GM12878 (cell line): ENCODE results near the gene COL26A1. TPM values are rescaled to one million over a fixed set of nuclear protein-coding genes. Genes with fewer than 3 reads are reported as not detected.

Experiments
- ATAC-seq: fragments of 200-7000 bp; cut with Tn5 transposase; 3 replicates; pipeline ENCODE4 v1.9.1; 2020; ENCODE audit warnings: mild to moderate bottlenecking, moderate library complexity
- BruUV-seq: library from RNA; stranded (reverse); fragments of 400-500 nt; replicated peaks from 2 replicates; lab custom pipeline; 2021; lab: Mats Ljungman, UMichigan
- CTCF ChIA-PET: fragments of 300-600 bp; sonication (Branson Sonifier 250); formaldehyde crosslinking; extraction: SDS; loops from one replicate; lab custom pipeline; 2021; ENCODE audit warnings: inconsistent platforms; lab: Yijun Ruan, JAX
- POLR2A ChIA-PET: fragments of 350-600 bp; formaldehyde crosslinking; extraction: SDS; loops from one replicate; lab custom pipeline; 2021; ENCODE audit warnings: inconsistent platforms; lab: Charles Lee
- RAD21 ChIA-PET: fragments of 300-600 bp; sonication (Branson Sonifier 250); formaldehyde crosslinking; loops from one replicate; lab custom pipeline; 2023; ENCODE audit warnings: antibody characterized with exemption; ENCODE audit not compliant: unreplicated experiment; lab: Charles Lee
- SMC1A ChIA-PET: fragments of 300-600 bp; sonication (Branson Sonifier 250); formaldehyde crosslinking; loops from one replicate; lab custom pipeline; 2023; ENCODE audit not compliant: unreplicated experiment, uncharacterized antibody; lab: Charles Lee
- DNase-seq: peaks from one replicate; pipeline ENCODE4 v3.0.0-alpha.2; 2011; ENCODE audit warnings: low read depth, low spot score
- FAIRE-seq: peaks from 3 replicates; lab custom pipeline; 2011; peaks lifted over from hg19 to GRCh38; lab: Jason Lieb, UNC
- H2AFZ ChIP-seq: 2 replicates; pipeline ENCODE4 v1.6.0; 2011; ENCODE audit warnings: low read depth, low read length, control low read depth; ENCODE audit not compliant: control insufficient read depth
- H3K27ac ChIP-seq: 2 replicates; pipeline ENCODE4 v1.5.1; 2011; ENCODE audit warnings: control low read depth; ENCODE audit not compliant: control insufficient read depth, insufficient read depth
- H3K27me3 ChIP-seq, 2 experiments: replicated peaks in 1 of 2; 2 replicates each; pipeline versions ENCODE4 v1.6.0 to v1.6.1; 2011; ENCODE audit warnings: low read length in 1 of 2; ENCODE audit not compliant: control insufficient read depth in 2 of 2, insufficient read depth in 2 of 2
- H3K36me3 ChIP-seq, 2 experiments: 2 replicates each; pipeline ENCODE4 v1.5.1; 2011; ENCODE audit warnings: low read length in 1 of 2; ENCODE audit not compliant: control insufficient read depth in 2 of 2, insufficient read depth in 2 of 2
- H3K4me1 ChIP-seq: 2 replicates; pipeline ENCODE4 v1.6.1; 2011; ENCODE audit warnings: mild to moderate bottlenecking, low read length, moderate library complexity, mixed read lengths; ENCODE audit not compliant: control insufficient read depth, insufficient read depth
- H3K4me2 ChIP-seq: 2 replicates; pipeline ENCODE4 v1.6.0; 2011; ENCODE audit warnings: control low read depth; ENCODE audit not compliant: control insufficient read depth, insufficient read depth
- H3K4me3 ChIP-seq: fragments of 200-600 bp; sonication (generic); 2 replicates; pipeline ENCODE4 v1.5.1; 2016
- H3K79me2 ChIP-seq: 2 replicates; pipeline ENCODE4 v1.6.0; 2011; ENCODE audit warnings: low read length; ENCODE audit not compliant: control insufficient read depth, insufficient read depth
- H3K9ac ChIP-seq: 2 replicates; pipeline ENCODE4 v1.8.0; 2011; ENCODE audit warnings: low read length, control low read depth, mixed read lengths; ENCODE audit not compliant: control insufficient read depth, insufficient read depth
- H3K9me3 ChIP-seq: replicated peaks from 3 replicates; pipeline ENCODE4 v1.5.1; 2011; ENCODE audit warnings: mild to moderate bottlenecking, low read length; ENCODE audit not compliant: control insufficient read depth, insufficient read depth
- H4K20me1 ChIP-seq: 2 replicates; pipeline ENCODE4 v1.6.0; 2011; ENCODE audit not compliant: control insufficient read depth, insufficient read depth
- ZNF274 ChIP-seq: IDR thresholded peaks from one replicate; pipeline ENCODE4 v1.8.0; 2011; ENCODE audit not compliant: insufficient read length, insufficient read depth
- WGBS: methylation state at CpG from one replicate; pipeline ENCODE4 v1.1.6; 2016; ENCODE audit warnings: low lambda C conversion rate; ENCODE audit not compliant: insufficient replicate concordance, insufficient coverage; ENCODE audit errors: missing lambda C conversion rate; 5-methylcytosine and 5-hydroxymethylcytosine counted together
- in situ Hi-C: fragments of 300-500 bp; cut with MboI; formaldehyde crosslinking; loops from 9 replicates; pipeline ENCODE4 v1.14.3; 2018; ENCODE audit warnings: mixed read lengths
- intact Hi-C: fragments of 100-400 bp; cut with micrococcal nuclease; formaldehyde crosslinking; loops from one replicate; pipeline ENCODE4 v1.14.2; 2022; ENCODE audit not compliant: unreplicated experiment
- polyA plus RNA-seq, 11 experiments: library from polyadenylated mRNA; depleted of rRNA in 4 of 11; unstranded in 6 of 11; stranded (reverse) in 5 of 11; fragments of >200 nt; fragmentation: Nextera tagmentation in 4 of 11; fragmentation: Illumina TruSeq in 1 of 11; extraction: Ambion mirVana in 4 of 11; extraction: Trizol in 1 of 11; gene quantifications; 1 replicate in 1 of 11; 2 replicates in 10 of 11; pipeline versions ENCODE4 v1.2.1 to v1.2.3, GENCODE V29; 2011 to 2016; ENCODE audit warnings: inconsistent platforms in 2 of 11, missing spikeins in 2 of 11, low read depth in 1 of 11
- total RNA-seq, 4 experiments: library from RNA; depleted of rRNA in 3 of 4; stranded (reverse); fragments of >200 nt in 3 of 4; fragmentation: Illumina TruSeq in 1 of 4; extraction: Trizol in 1 of 4; gene quantifications; 2 replicates each; pipeline versions ENCODE4 v1.2.1 to v1.2.3, GENCODE V29; 2013 to 2021
- TF ChIP-seq, protein P1 (sequence below): IDR thresholded peaks from 2 replicates; pipeline ENCODE4 v1.6.1; 2012; ENCODE audit warnings: low read depth, low read length, improper control_type of control experiment
- TF ChIP-seq, protein P2 (sequence below): fragments of 450-650 bp; IDR thresholded peaks from 2 replicates; pipeline ENCODE4 v1.6.1; 2016; ENCODE audit warnings: mild to moderate bottlenecking

Gene COL26A1
- total and polyA plus RNA-seq, 10 of the 15 experiments (the other 5 are each of a cell fraction or from before 2014, with no cell fraction given), result 0.08 TPM; not detected in 9

DNA sequence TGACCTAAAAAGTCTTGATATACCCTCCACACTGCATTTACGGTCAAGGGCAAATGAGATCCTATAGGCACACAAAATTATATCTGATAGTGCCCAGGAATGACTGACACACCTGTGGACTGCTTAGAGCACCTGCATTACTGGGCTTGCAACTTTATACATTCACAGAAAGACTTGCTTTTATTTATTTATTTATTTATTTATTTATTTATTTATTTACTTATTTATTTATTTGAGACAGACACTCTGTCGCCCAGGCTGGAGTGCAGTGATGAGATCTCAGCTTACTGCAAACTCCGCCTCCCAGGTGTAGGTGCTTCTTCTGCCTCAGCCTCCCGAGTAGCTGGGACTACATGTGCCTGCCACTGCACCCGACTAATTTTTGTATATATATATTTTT, 34.5 kb upstream of the COL26A1 start (continued):
- no peak for TF ChIP-seq ZNF274

DNA sequence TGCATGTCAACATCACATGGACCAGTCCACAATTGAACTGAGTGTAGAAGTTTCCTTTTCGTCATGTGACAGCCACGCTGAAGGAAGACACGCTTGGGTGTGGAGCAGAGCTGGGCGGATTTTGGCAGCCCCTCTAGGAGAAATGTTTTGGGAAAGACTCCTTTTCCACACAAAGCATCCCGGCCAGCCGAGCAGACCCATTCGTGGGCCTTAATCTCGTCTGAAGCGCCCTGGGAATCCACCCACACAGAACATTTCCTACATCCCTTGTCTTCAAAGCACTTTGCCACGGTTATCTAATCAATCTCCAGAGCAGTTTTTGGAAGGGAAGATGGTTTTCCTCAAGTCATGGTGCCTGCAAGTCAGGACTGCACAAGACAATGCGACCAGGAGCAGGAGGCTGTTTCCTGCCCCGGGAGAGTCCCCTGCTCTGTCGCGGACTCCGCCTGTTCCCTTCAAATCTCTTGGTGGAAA, 32.6 kb upstream of the COL26A1 start:
- FAIRE-seq, result no peak
- H3K9ac ChIP-seq, result no peak overlapping the region
- no peaks in the 10 kb centered on the region for H3K27me3 ChIP-seq
- in situ Hi-C loops (no loop called here), intact Hi-C loops (no loop called here)
- no peaks in the 10 kb centered on the region for H3K79me2 ChIP-seq
- POLR2A ChIA-PET, result no interaction called here
- H4K20me1 ChIP-seq, result no peaks in the 10 kb centered on the region
- SMC1A ChIA-PET, result no interaction called here
- 46% methylated on average over 15 of the region's 15 CpGs for WGBS
- no peak for DNase-seq
- no TSS peak for BruUV-seq
- H3K4me2 ChIP-seq, result no peak overlapping the region
- CTCF ChIA-PET, result no interaction called here
- H2AFZ ChIP-seq, result no peak overlapping the region
- no peak for ATAC-seq
- H3K27ac ChIP-seq, result no peak overlapping the region
- H3K36me3 ChIP-seq, result no peaks in the 10 kb centered on the region
- H3K4me3 ChIP-seq, result no peak overlapping the region
- TF ChIP-seq, protein P1, sequence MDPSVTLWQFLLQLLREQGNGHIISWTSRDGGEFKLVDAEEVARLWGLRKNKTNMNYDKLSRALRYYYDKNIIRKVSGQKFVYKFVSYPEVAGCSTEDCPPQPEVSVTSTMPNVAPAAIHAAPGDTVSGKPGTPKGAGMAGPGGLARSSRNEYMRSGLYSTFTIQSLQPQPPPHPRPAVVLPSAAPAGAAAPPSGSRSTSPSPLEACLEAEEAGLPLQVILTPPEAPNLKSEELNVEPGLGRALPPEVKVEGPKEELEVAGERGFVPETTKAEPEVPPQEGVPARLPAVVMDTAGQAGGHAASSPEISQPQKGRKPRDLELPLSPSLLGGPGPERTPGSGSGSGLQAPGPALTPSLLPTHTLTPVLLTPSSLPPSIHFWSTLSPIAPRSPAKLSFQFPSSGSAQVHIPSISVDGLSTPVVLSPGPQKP, result no peak
- TF ChIP-seq, protein P2, sequence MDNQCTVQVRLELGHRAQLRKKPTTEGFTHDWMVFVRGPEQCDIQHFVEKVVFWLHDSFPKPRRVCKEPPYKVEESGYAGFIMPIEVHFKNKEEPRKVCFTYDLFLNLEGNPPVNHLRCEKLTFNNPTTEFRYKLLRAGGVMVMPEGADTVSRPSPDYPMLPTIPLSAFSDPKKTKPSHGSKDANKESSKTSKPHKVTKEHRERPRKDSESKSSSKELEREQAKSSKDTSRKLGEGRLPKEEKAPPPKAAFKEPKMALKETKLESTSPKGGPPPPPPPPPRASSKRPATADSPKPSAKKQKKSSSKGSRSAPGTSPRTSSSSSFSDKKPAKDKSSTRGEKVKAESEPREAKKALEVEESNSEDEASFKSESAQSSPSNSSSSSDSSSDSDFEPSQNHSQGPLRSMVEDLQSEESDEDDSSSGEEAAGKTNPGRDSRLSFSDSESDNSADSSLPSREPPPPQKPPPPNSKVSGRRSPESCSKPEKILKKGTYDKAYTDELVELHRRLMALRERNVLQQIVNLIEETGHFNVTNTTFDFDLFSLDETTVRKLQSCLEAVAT, result no peak
- no peaks in the 10 kb centered on the region for H3K9me3 ChIP-seq
- no peaks in the 10 kb centered on the region for H3K4me1 ChIP-seq
- RAD21 ChIA-PET, result no interaction called here
